Dedifferentiated amniotic fluid mesenchymal stem cell (primary cell): ENCODE measurements around the gene TRIM75.
A peak's percentile ranks its signal among the peaks of the same experiment; 100 is the strongest.
"Not testable (repeated sequence)": the region's sequence is repeated elsewhere in the genome, so short reads cannot be mapped to it uniquely, and the experiment has no call there.

ENCODE experiments used
- DNase-seq: peaks from one replicate; pipeline ENCODE4 v3.0.0-alpha.2; 2016; ENCODE audit errors: extremely low spot score

The TRIM75 gene

DNA sequence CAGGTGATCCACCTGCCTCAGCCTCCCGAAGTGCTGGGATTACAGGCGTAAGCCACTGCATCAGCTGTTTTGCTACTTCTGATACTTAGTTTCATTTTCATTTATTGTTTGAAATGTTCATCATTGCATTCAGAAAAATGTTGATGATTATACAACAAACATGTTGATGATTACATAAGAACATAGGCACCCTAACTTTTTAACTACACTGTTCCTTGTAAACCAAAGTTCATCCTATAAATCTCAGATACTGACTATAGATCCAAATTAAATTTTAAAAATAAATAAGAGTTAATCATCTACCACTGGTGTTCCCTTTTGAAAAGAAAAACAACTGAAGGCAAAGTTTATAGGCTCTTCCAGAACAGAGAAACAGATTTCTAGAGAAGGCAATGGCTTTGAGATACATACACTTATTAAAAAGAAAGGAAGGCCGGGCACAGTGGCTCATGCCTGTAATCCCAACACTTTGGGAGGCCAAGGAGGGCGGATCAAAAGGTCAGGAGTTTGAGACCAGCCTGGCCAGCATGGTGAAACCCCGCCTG, 23.4 kb downstream of the TRIM75 start:
- no peak for DNase-seq

DNA sequence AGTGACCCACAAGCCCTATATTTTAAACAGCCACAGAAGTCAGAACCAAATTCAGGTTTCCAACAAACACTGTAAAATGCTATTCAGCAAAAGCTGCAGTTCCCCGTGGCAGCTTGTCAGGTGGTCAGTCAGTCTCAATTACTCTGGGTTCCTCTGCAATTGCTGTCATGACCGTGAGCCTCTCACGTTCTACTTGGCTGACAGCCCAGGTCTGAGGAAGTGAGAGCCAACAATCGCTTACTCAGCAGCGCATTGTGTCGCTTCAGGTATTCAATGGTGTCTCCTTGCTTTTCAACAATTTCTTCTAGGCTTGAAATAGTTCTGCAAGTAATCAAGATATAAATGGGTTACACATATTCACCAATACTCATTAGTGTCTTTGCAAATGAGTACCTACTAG, 25.8 kb downstream of the TRIM75 start:
- no peak for DNase-seq

DNA sequence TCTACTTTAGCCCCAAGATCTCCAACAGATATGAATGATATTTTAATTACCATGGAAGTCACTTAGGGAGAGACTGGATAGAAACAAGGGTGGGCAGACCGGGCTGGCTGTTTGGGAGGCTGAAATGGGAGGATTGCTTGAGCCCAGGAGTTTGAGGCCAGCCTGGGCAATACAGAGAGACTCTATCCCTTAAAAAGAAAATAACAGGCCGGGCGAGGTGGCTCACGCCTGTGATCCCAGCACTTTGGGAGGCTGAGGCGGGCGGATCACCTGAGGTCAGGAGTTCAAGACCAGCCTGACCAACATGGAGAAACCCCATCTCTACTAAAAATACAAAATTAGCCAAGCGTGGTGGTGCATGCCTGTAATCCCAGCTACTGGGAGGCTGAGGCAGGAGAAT, 31.1 kb downstream of the TRIM75 start:
- DNase-seq = not testable (repeated sequence)

DNA sequence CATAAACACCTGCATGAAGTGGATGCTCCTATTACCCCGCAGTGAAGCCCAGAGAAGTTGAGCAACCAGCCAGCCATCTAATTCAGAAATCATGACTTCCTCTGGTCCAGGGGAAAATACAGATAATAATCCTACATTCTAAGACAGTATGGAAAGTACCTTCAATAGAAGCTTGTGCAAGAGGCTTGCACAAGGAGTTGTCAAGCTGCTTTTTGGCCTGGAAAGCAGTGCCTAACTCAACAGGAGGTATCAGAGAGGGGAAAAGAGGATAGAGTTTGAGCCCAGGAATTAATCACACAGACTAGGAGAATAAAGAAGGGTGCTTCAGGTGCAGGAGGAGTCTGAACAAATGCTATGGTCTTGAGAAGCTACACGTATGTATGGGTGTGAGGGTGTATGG, 32.3 kb downstream of the TRIM75 start:
- DNase-seq = no peak

DNA sequence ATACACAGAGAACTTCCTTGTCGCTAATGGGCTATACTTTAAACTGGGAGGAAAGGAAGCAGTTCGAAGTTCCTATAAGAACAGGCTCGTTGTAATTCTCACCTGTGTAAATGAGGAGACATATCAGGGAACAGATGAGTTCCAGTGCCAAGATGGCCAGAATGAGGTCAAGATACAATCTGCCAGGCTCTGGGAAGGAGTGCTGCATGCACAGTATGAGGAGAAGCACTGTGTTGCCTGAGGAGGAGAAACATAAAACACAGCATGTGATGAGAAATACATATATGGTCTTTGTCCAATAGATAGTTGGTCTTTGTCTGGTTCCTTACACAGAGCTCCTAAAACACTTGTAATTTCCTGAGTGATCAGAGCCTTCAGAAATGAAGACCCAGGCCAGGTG, 34.7 kb downstream of the TRIM75 start:
- DNase-seq = no peak

GRCh38 chr4:165092187-165092586, 38.5 kb downstream of the TRIM75 start:
- DNase-seq = not testable (repeated sequence)

GRCh38 chr4:165094873-165095272, 41.2 kb downstream of the TRIM75 start:
- no peak for DNase-seq

GRCh38 chr4:165095291-165095690, 41.6 kb downstream of the TRIM75 start:
- no peak for DNase-seq

- DNase-seq = peak; percentile 16
Measured at GRCh38 chr4:165096776-165097175, 43.1 kb downstream of the TRIM75 start.

- DNase-seq = peak; percentile 6
Measured at GRCh38 chr4:165101641-165102040, 48.0 kb downstream of the TRIM75 start.

DNA sequence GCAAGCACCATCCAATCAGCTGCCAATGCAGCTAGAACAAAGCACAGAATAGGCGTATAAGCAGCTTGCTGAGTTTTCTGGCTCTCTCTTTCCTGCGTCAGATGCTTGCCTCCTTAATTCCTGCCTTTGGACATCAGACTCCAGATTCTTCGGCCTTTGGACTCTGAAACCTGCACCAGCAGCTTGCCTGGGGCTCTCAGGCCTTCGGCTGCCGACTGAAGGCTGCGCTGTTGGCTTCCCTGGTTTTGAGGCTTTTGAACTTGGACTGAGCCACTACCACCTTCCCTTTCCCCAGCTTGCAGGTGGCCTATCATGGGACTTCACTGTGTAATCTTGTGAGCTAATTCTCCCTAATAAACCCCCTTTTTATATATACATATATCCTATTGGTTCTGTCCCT, 52.9 kb downstream of the TRIM75 start:
- peak; percentile 7 for DNase-seq
